ENCODE measurements around the gene SURF4. TPM values are rescaled to one million over a fixed set of nuclear protein-coding genes. Genes with fewer than 3 reads are reported as not detected.

SURF4 gene
- total RNA-seq, 1 donor = 392 TPM

- H2AFZ ChIP-seq (ENCODE audit: low read length) = no peak overlapping the region
- TF ChIP-seq CTCF (IDR thresholded peaks at IDR 0.05; ENCODE audit: extremely low read depth, low read depth, low read length) = peak; percentile 90
These were observed 30.8 kb upstream of the SURF4 start for GRCh38 chr9:133406480-133407307.

GRCh38 chr9:133405508-133406438 is 29.9 kb upstream of the SURF4 start:
- Histone ChIP-seq H3K36me3 (ENCODE audit: insufficient read depth, low read length) (peaks cover 29% of the 10 kb centered on the region), H3K9me3 (ENCODE audit: low read depth, low read length) (no peaks in the 10 kb centered on the region), H4K20me1 (ENCODE audit: insufficient read depth, low read length) (peaks cover 11% of the 10 kb centered on the region), H3K27me3 (ENCODE audit: insufficient read depth, low read length) (no peaks in the 10 kb centered on the region), H2AFZ (ENCODE audit: low read length) (no peak overlapping the region), H3K79me2 (ENCODE audit: insufficient read depth, low read length) (no peaks in the 10 kb centered on the region), H3K27ac (ENCODE audit: low read depth, low read length) (peak overlapping the region; percentile 24), H3K4me2 (ENCODE audit: insufficient read depth, low read length) (peak overlapping the region; percentile 14), H3K4me1 (ENCODE audit: insufficient read depth, low read length) (peaks cover 10% of the 10 kb centered on the region), H3K4me3 (ENCODE audit: insufficient read depth, low read length) (no peak overlapping the region)
- no peak for TF ChIP-seq CTCF (IDR thresholded peaks at IDR 0.05; ENCODE audit: extremely low read depth, low read depth, low read length)
- DNase-seq (ENCODE audit: insufficient read length, low spot score, missing footprints) = peak; percentile 93

More at GRCh38 chr9:133406480-133407307, 30.8 kb upstream of the SURF4 start:
- peaks cover 35% of the 10 kb centered on the region for H3K36me3 ChIP-seq (ENCODE audit: insufficient read depth, low read length)
- no peaks in the 10 kb centered on the region for H3K9me3 ChIP-seq (ENCODE audit: low read depth, low read length)
- no peak overlapping the region for H3K4me3 ChIP-seq (ENCODE audit: insufficient read depth, low read length)
- H3K4me2 ChIP-seq (ENCODE audit: insufficient read depth, low read length) = no peak overlapping the region
- peak; percentile 98 for DNase-seq (ENCODE audit: insufficient read length, low spot score, missing footprints)
- H4K20me1 ChIP-seq (ENCODE audit: insufficient read depth, low read length) = peaks cover 11% of the 10 kb centered on the region
- H3K27me3 ChIP-seq (ENCODE audit: insufficient read depth, low read length) = no peaks in the 10 kb centered on the region
- no peak overlapping the region for H3K27ac ChIP-seq (ENCODE audit: low read depth, low read length)
- peaks cover 3% of the 10 kb centered on the region for H3K79me2 ChIP-seq (ENCODE audit: insufficient read depth, low read length)
- H3K4me1 ChIP-seq (ENCODE audit: insufficient read depth, low read length) = peaks cover 10% of the 10 kb centered on the region

GRCh38 chr9:133404454-133405002 is 28.7 kb upstream of the SURF4 start:
- Histone ChIP-seq H3K79me2 (ENCODE audit: insufficient read depth, low read length) (no peaks in the 10 kb centered on the region), H3K27ac (ENCODE audit: low read depth, low read length) (no peak overlapping the region), H3K9me3 (ENCODE audit: low read depth, low read length) (no peaks in the 10 kb centered on the region), H4K20me1 (ENCODE audit: insufficient read depth, low read length) (peaks cover 11% of the 10 kb centered on the region), H3K27me3 (ENCODE audit: insufficient read depth, low read length) (no peaks in the 10 kb centered on the region), H3K4me1 (ENCODE audit: insufficient read depth, low read length) (peaks cover 10% of the 10 kb centered on the region), H3K4me3 (ENCODE audit: insufficient read depth, low read length) (no peak overlapping the region), H3K36me3 (ENCODE audit: insufficient read depth, low read length) (peaks cover 17% of the 10 kb centered on the region), H3K4me2 (ENCODE audit: insufficient read depth, low read length) (no peak overlapping the region), H2AFZ (ENCODE audit: low read length) (no peak overlapping the region)
- DNase-seq (ENCODE audit: insufficient read length, low spot score, missing footprints) = peak; percentile 27
- TF ChIP-seq CTCF (IDR thresholded peaks at IDR 0.05; ENCODE audit: extremely low read depth, low read depth, low read length) = no peak

Measured in osteoblast (primary cell).